ENCODE data around the gene EXOSC5.
"Not testable (repeated sequence)": the region's sequence is repeated elsewhere in the genome, so short reads cannot be mapped to it uniquely, and the experiment has no call there.

The EXOSC5 gene

GRCh38 chr19:41364524-41365391, 32.4 kb downstream of the EXOSC5 start:
- no peak for DNase-seq

GRCh38 chr19:41363753-41364523, 33.2 kb downstream of the EXOSC5 start, which contains the start of gene B9D2:
TSS of gene B9D2 (minus strand) at chr19:41364149. CDS start at chr19:41363519, 630 bp downstream.
- DNase-seq: peak; percentile 98

- DNase-seq: no peak
Measured at GRCh38 chr19:41363371-41363752, 33.8 kb downstream of the EXOSC5 start.

DNA sequence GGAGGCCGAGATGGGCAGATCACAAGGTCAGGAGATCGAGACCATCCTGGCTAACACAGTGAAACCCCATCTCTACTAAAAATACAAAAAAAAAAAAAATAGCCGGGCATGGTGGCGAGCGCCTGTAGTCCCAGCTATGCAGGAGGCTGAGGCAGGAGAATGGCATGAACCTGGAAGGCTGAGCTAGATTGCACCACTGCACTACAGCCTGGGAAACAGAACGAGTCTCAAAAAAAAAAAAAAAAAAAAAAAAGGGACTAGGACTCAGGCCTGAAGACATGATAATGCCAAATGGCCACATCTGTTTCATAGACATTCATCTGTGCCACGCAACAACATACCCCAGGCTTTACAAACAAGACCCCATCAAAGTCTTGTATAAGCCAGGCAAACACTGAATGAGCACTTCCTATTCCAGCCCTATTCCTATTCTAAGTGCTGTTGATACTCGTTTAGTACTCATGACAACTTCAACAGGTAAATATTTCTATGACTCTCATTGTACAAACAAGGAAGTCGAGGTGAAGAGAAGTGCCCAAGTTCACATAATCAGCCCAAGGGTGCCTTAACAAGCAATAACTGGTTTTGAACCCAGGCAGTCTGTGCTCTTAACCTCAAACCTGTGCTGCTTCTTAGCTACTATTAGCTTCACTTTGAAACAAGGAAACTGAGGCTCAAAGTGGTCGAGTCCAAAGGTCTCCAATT, 34.9 kb downstream of the EXOSC5 start:
- DNase-seq: no peak

DNA sequence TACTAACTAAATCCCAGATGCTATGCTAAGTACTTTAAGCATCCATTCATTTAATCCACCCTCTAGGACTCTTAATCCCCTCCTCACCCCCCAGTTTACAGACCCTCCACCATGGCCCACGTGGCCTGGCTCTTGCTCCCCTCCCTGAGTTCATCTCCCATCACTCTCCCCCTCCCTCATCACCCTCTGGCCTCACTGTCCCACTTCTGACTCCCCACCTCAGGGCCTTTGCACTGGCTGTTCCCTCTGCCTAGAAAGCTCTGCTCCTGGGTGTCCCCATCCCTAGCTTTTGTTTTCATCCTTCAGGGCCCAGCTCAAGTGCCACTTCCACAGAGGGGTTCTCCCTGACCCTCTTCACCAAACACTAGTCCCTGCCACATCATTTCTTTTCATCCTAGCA, 37.4 kb downstream of the EXOSC5 start:
- no peak for DNase-seq

GRCh38 chr19:41357746-41358145, 39.4 kb downstream of the EXOSC5 start:
- DNase-seq: no peak

DNA sequence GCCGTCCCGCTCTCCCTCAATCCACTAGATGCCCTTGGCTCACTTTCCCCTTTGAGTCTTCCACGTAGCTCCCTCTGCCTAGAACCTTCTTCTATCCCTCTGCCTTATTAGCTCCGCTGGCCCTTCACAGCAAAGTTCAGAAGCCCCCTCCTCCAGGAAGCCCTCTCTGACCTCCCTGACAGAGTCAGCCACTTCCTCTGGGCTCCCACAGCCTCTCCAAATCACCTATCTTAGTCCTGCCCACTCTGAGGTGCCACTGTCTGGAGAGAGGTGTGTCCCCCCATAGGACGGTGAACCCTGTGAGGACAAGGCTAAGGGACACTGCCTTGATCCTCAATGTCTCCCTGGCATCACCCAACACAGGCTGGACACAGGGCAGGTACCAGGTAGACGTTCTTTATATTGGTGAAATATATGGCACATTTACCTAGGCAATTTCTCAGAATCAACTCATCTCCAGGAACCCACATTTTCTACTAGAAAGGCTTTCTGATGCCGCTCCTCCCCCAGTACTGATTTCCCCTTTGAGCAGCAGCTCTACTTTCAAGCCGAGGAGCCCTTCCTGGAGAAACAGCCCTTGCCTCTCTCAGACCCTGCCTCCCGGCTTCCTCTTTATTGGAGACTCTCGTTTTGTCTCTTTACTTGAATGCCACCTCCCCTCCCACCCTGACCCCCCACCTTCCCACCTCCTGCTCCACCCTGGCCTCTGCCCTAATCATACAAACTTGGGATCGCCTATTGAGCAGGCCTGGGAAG, 40.0 kb downstream of the EXOSC5 start:
- no peak for DNase-seq

- DNase-seq: no peak
Measured at GRCh38 chr19:41355802-41356201, 41.4 kb downstream of the EXOSC5 start.

- DNase-seq: no peak
Measured at GRCh38 chr19:41355035-41355434, 42.1 kb downstream of the EXOSC5 start.

GRCh38 chr19:41354343-41354953, 42.7 kb downstream of the EXOSC5 start:
- no peak for DNase-seq

GRCh38 chr19:41353466-41354342, 43.5 kb downstream of the EXOSC5 start, which contains the start of gene TGFB1:
TSS of gene TGFB1 (minus strand) at chr19:41353922. CDS start at chr19:41353044, 878 bp downstream.
- peak; percentile 34 for DNase-seq

- no peak for DNase-seq
Measured at GRCh38 chr19:41352609-41353465, 44.3 kb downstream of the EXOSC5 start.

- DNase-seq: no peak
Measured at GRCh38 chr19:41352279-41352608, 44.9 kb downstream of the EXOSC5 start.

GRCh38 chr19:41351339-41352245, 45.6 kb downstream of the EXOSC5 start:
- no peak for DNase-seq

DNA sequence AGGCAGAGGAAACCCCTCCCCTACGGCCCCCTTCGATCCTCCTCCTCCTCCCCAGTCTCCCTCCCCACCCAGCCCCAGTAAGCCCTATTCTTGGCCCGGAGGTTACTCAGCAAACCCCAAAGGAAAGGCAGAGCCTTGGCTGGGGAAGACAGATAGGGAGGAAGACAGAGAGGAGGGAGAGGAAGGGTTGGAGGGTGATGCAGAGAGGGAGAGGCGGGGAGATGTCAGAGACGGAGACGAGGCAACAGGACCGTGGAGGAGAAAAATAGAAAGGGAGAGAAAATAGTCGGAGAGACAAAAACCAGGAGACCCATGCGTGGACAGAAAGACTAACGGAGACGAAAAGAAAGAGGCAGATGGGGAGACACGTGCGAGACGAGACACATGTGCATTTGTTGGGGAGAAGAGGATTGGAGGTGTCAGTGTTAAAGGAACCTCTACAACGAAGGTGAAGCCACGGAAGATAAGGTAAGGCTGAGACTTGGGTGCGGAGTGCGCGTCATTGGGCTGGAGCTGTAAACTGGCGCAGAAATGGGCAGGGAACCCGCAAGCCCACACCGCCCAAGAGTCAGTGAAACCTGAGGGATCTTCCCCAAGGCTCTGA, 46.3 kb downstream of the EXOSC5 start:
- DNase-seq: no peak

DNA sequence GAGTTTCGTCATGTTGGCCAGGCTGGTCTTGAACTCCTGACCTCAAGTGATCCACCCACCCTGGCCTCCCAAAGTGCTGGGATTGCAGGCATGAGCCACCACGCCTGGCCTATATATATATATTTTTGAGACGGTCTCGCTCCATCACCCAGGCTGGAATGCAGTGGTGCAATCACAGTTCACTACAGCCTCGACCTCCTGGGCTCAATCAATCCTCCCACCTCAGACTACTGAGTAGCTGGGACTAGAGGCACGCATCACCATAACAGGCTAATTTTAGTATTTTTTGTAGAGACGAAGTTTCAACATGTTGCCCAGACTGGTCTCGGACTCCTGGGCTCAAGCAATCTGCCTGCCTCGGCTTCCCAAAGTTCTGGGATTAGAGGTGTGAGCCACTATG, 50.2 kb downstream of the EXOSC5 start:
- DNase-seq: not testable (repeated sequence)

- no peak for DNase-seq
Measured at GRCh38 chr19:41344162-41344561, 53.0 kb downstream of the EXOSC5 start.

- DNase-seq: no peak
Measured at GRCh38 chr19:41341669-41342490, 55.3 kb downstream of the EXOSC5 start.

All from NCI-H1694 treated with DMSO at 0.1 percent for 48 hours (cell line).